Stomach smooth muscle (tissue), 2 donors: Measurements from ENCODE around the gene PDZK1IP1.

Experiments used
- H3K27ac ChIP-seq: one replicate; pipeline ENCODE4 v1.7.0; 2013; ENCODE audit warnings: mild to moderate bottlenecking, low read length, inconsistent platforms
- H3K27me3 ChIP-seq, 2 donors: one replicate each; pipeline ENCODE4 v1.7.0; 2013; ENCODE audit warnings: low read length in 2 of 2; ENCODE audit not compliant: insufficient read depth in 2 of 2, control insufficient read depth in 1 of 2
- H3K36me3 ChIP-seq, 2 donors: one replicate each; pipeline ENCODE4 v1.7.0; 2013; ENCODE audit warnings: low read length in 2 of 2; ENCODE audit not compliant: control insufficient read depth in 2 of 2, insufficient read depth in 2 of 2
- H3K4me1 ChIP-seq: one replicate; pipeline ENCODE4 v1.7.0; 2013; ENCODE audit warnings: low read length; ENCODE audit not compliant: control insufficient read depth, insufficient read depth
- H3K4me3 ChIP-seq, 2 donors: one replicate each; pipeline ENCODE4 v1.7.0; 2013; ENCODE audit warnings: low read length in 2 of 2
- H3K9ac ChIP-seq, 2 donors: one replicate each; pipeline ENCODE4 v1.7.0; 2013; ENCODE audit warnings: low read length in 2 of 2, mild to moderate bottlenecking in 1 of 2
- H3K9me3 ChIP-seq, 2 donors: one replicate each; pipeline ENCODE4 v1.7.0; 2013; ENCODE audit warnings: low read length in 2 of 2; ENCODE audit not compliant: control insufficient read depth in 2 of 2
- donor health status: healthy.
- donor health status: Pancreatic carcinoma.

The PDZK1IP1 gene

DNA sequence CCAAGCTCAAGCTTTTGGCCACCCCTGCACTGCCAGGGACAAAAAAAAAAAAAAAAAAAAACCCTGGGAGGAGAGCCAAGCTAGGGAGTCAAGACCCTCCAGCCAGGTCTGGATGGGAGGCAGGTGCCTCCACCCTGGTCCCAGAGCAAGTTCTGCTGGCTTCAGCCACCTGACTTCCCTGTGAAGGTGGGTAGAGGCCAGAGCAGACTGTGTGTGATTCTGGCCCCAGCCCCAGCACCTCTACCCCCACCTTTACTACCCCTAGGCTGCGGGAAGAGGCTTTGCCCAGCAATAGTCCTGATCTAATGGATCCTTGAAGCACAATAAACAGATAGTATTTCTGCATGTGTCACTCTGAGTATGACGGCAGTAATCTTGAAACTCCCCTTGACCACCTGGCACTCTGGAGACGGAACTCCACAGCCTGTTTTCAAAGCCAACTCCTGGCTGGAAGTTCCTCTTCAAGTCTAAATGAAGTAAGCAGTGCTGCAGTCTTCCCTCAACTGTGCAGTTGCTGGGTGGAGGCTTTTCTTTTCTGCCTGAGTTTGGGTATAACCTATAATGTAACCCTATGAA lies 9.8 kb downstream of the PDZK1IP1 start:
- Histone ChIP-seq H3K4me3 (peak overlapping the region; percentile 70 to 79), H3K27ac (no peak overlapping the region), H3K27me3 (peaks cover 12 to 39% of the 10 kb centered on the region in 2 donors), H3K4me1 (peaks cover 12% of the 10 kb centered on the region), H3K36me3 (no peaks in the 10 kb centered on the region), H3K9me3 (no peaks in the 10 kb centered on the region), H3K9ac (peak overlapping the region in 1 of 2 donors; percentile 20)

DNA sequence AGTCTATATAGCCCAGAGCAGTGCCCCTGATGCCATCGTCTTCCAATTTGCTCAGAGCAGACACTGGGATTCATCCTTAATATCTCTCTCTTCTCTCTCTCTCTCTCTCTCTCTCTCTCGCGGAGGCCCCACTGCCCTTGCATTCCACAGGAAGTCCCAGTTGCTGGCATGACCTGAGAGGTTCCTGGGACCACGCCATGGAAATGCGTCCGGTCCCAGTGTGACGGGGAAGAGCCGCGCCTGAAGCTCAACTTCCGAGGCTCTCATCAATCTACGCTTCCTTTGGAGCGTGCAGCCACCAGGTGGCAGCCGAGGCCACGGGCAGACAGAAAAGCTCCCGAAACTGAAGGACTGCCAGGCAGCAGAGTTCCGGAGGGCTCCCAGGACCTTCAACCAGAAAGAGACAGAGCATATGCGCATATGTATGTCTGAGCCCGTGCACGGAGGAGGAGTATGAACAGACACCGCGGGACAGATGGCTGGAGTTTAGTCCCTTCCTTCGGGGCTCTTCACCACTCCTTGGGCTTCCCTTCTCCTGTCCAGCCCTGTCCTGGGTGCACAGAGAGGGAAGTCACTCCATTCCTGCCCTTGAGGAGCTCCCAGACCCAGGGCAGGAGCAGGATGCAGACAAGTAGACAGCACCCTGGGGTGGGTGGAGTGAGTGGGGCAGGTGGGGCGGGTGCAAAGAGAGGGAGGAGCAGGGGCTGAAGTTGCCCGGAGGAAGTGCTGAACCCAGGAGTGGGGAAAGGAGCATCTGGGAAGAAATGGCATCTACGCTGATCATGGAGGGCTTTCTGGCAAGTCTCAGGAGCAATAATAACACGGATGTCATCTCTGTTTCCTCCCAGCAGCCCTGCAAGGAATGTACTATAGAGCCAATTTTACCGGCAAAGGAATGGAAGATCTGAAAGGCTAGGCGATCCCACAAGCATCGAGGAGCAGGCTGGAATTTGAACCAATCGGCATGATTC lies 10.5 kb downstream of the PDZK1IP1 start:
- Histone ChIP-seq H3K4me3 (peak overlapping the region; percentile 70 to 79), H3K9ac (peak overlapping the region; percentile 20 to 47), H3K4me1 (peaks cover 12% of the 10 kb centered on the region), H3K9me3 (no peaks in the 10 kb centered on the region), H3K27ac (no peak overlapping the region), H3K27me3 (peaks cover 12 to 44% of the 10 kb centered on the region in 2 donors), H3K36me3 (no peaks in the 10 kb centered on the region)

DNA sequence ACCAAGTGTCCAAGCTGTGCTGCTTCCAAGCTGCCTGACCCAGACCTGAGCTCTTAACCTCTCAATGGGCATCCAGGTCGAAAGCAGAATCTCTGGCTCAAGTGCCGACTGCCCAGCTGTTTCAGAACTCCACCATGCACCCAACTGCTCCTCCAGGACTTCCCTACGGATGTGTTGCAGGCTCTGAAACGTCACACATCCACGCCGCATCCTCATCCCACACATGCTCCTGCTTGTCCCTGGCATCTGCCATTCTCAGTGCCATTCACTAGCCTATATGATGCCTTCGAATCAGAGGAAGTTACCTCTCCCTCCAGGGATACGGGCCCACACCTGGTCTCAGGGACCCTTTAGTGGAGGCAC lies 11.2 kb downstream of the PDZK1IP1 start:
- Histone ChIP-seq H3K27me3 (peaks cover 12 to 44% of the 10 kb centered on the region in 2 donors), H3K27ac (no peak overlapping the region), H3K9me3 (no peaks in the 10 kb centered on the region), H3K4me1 (peaks cover 12% of the 10 kb centered on the region), H3K9ac (no peak overlapping the region), H3K4me3 (peak overlapping the region in 1 of 2 donors; percentile 79), H3K36me3 (no peaks in the 10 kb centered on the region)

DNA sequence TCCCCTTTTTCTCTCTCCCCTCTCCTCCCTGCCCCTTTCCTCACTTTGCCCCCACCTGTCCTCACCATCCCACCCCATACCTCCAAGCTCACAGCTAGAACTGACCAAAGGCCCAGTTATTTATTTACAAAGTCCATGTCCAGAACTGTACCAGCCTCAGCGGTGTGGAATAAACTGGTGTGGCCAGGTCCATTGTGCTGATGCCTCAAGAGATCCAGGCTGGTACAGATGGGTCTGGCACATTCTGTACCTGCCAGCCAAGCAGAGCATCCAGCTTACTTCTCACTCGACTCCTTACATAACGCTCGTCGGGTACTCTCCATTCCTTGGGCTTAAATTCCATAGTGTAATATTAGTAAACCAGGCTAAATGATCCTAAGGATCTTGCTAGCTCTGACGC lies 11.8 kb downstream of the PDZK1IP1 start:
- H3K27me3 ChIP-seq, result peaks cover 12 to 38% of the 10 kb centered on the region in 2 donors
- H3K9ac ChIP-seq, result no peak overlapping the region
- peaks cover 0 to under 1% of the 10 kb centered on the region in 2 donors for H3K9me3 ChIP-seq
- H3K36me3 ChIP-seq, result no peaks in the 10 kb centered on the region
- no peak overlapping the region for H3K4me3 ChIP-seq
- H3K27ac ChIP-seq, result no peak overlapping the region
- peaks cover 12% of the 10 kb centered on the region for H3K4me1 ChIP-seq

DNA sequence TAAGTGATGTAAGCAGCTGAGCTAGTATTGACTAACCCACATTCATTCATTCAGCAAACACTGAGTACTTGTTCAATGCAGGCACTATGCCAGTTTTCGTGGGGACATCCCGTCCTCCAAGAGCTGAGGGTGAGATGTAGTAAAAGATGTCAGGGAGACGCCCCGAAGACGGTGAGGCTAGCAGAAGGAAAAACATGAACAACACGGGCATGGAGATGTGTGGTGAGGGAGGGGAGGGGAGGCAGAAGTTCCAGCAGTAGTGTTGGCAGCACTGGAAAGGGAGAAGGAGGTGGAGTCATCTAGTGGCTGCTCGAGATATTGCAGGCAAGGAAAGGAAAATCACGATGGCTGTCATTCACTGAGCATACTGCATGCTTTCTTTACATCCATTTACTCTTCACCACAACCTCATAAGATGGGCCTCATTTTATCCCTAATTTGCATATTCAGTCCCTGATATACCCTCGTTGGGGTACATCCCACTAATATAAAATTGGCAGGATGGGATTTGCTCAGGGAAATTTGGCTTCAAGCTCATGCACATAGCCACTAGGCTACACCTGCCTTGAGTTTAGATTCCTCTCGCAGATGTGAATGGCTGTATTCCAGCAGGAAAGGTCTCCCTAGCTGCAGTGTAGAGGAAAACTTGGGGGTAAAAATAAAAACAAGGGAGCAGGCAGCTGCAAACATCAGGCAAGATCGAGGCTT lies 14.5 kb downstream of the PDZK1IP1 start:
- no peaks in the 10 kb centered on the region for H3K36me3 ChIP-seq
- peaks cover 12% of the 10 kb centered on the region for H3K4me1 ChIP-seq
- no peak overlapping the region for H3K9ac ChIP-seq
- no peak overlapping the region for H3K27ac ChIP-seq
- peaks cover 3 to 23% of the 10 kb centered on the region in 2 donors for H3K27me3 ChIP-seq
- peaks cover 0 to 7% of the 10 kb centered on the region in 2 donors for H3K9me3 ChIP-seq
- peak overlapping the region in 1 of 2 donors; percentile 22 for H3K4me3 ChIP-seq

DNA sequence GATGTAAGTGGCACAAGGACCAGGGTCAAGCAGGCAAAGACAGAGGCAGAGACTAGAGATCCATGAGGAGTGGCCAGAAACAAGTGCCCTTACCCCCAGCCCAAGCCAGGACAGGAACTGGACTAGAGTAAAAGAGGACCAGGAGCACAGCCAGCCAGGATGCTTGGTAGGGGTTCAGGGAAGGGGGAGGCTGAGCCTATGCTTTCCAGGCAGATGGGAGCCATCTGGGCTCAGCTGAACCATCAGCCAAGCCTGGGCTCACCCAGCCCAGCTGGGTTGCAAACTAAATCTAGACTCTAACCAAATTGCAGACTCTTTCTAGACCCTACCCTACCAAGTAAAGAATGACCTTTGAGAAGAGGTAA lies 15.2 kb downstream of the PDZK1IP1 start:
- Histone ChIP-seq H3K9me3 (peaks cover 0 to 7% of the 10 kb centered on the region in 2 donors), H3K4me3 (no peak overlapping the region), H3K27me3 (peaks cover 3 to 19% of the 10 kb centered on the region in 2 donors), H3K4me1 (peaks cover 4% of the 10 kb centered on the region), H3K9ac (no peak overlapping the region), H3K27ac (no peak overlapping the region), H3K36me3 (no peaks in the 10 kb centered on the region)

DNA sequence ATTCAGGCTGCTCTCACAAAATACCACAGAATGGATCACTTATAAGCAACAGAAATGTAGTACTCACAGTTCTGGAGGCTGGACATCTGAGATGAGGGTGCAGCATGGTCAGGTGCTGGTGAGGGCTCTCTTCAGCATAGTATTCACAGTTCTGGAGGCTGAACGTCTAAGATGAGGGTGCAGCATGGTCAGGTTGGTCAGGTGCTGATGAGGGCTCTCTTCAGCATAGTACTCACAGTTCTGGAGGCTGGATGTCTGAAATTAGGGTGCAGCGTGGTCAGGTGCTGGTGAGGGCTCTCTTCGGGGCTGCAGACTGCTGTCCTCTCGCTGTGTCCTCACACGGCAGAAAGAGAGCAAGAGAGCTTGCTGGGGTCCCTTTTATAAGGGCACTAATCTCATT lies 17.1 kb downstream of the PDZK1IP1 start:
- H3K27me3 ChIP-seq, result peaks cover 3 to 19% of the 10 kb centered on the region in 2 donors
- H3K4me1 ChIP-seq, result no peaks in the 10 kb centered on the region
- peaks cover 0 to 7% of the 10 kb centered on the region in 2 donors for H3K9me3 ChIP-seq
- H3K4me3 ChIP-seq, result no peak overlapping the region
- H3K9ac ChIP-seq, result no peak overlapping the region
- H3K36me3 ChIP-seq, result no peaks in the 10 kb centered on the region
- H3K27ac ChIP-seq, result no peak overlapping the region

DNA sequence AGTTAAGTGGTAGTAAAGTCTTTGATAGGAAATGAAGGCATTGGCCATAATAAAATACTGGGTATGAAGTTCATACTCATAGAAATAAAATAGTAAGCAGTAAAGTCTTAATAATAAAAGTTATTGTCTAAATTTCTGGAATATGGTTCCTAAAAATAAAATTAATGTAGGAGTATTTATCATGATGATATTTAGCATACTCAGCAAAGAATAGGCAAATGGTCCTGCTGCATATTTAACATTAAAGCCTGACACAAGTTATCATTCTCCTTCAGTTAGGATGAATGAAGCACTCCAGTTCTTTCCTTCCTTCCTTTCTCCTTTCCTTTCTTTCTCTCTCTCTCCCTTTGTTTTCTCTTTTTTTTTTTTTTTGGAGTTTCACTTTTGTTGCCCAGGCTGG lies 25.3 kb downstream of the PDZK1IP1 start:
- no peaks in the 10 kb centered on the region for H3K9me3 ChIP-seq
- H3K27ac ChIP-seq, result no peak overlapping the region
- no peak overlapping the region for H3K4me3 ChIP-seq
- no peaks in the 10 kb centered on the region for H3K27me3 ChIP-seq
- H3K36me3 ChIP-seq, result no peaks in the 10 kb centered on the region
- H3K4me1 ChIP-seq, result no peaks in the 10 kb centered on the region
- no peak overlapping the region for H3K9ac ChIP-seq

DNA sequence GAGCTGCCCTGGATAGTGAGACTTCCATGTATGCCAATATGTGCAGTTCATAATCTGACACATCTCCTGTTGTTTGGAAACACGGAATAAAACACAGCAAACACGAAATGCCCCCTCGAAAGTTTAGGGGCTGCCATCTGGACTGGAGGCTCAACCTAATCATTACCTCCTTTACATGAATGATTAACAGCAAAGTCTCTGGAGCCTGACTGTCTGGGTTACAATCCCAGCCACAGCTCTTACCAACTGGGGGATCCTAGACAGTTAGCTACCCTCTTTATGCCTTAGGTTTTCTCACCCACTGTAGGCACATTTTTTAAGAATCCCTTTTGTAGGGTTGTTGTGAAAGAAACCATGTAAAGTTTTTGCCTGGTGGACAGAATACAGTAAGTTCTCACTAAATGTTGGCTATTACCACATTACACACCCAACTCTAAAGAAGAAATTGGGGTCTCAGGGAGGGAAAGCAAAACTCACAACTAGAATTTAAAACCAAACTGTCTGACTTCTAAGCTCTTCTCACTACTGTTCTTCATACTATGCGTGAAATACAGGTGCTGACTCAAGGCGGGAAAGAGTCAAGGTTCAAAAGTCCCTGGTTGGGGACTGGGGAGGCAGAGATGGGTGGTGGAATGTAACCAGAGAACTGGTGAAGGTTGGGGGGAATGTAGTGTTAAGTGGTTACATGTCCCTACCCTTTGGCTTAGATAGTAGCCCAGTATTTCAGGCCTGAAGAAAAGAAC lies 28.4 kb downstream of the PDZK1IP1 start:
- H3K9ac ChIP-seq, result no peak overlapping the region
- no peaks in the 10 kb centered on the region for H3K9me3 ChIP-seq
- H3K4me3 ChIP-seq, result no peak overlapping the region
- H3K36me3 ChIP-seq, result no peaks in the 10 kb centered on the region
- no peaks in the 10 kb centered on the region for H3K4me1 ChIP-seq
- no peaks in the 10 kb centered on the region for H3K27me3 ChIP-seq
- no peak overlapping the region for H3K27ac ChIP-seq

DNA sequence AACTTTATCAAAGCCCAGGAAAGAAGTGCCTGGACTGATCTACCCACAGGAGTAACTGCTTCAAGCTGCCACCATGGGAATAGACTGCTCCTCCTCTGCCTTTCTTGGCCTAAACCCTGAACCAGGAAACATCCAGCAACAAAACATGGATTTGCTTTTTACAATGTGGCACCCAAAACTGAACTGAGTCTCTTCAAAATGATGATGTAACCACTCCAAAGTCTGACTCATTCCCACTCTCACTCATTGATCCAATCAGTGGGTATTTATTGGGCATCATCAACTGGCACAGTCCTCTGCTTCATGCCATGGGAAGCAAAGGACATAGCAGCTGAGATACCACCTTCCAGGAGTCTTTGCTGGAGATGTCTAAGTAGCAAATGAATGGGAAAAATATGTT lies 29.1 kb downstream of the PDZK1IP1 start:
- Histone ChIP-seq H3K4me1 (no peaks in the 10 kb centered on the region), H3K27ac (no peak overlapping the region), H3K27me3 (no peaks in the 10 kb centered on the region), H3K36me3 (no peaks in the 10 kb centered on the region), H3K4me3 (no peak overlapping the region), H3K9ac (no peak overlapping the region), H3K9me3 (no peaks in the 10 kb centered on the region)
